HL-60/S4 (cell line): ENCODE results near the gene MORN1.

ENCODE experiments used
- in situ Hi-C: fragments of 300-500 bp; cut with MboI; formaldehyde crosslinking; loops from 2 replicates; pipeline ENCODE4 v1.14.3; 2022; ENCODE audit warnings: low sequenced_read_pairs

The MORN1 gene

GRCh38 chr1:2312160-2312514 lies 79.2 kb downstream of the MORN1 start:
- in situ Hi-C loops, result loop anchor here (10.0 kb wide), 1 partner anchor 87 kb away; the partner anchor contains the start of gene SKI

- in situ Hi-C loops, result loop anchor here (10.0 kb wide), 1 partner anchor 87 kb away; the partner anchor contains the start of gene SKI
Measured at GRCh38 chr1:2311184-2312032, 79.9 kb downstream of the MORN1 start.

- in situ Hi-C loops, result loop anchor here (10.0 kb wide), 1 partner anchor 86 kb away; the partner anchor contains the start of gene SKI
Measured at GRCh38 chr1:2310332-2311183, 80.8 kb downstream of the MORN1 start.

- in situ Hi-C loops, result no loop called here
Measured at GRCh38 chr1:2308844-2309243, 82.5 kb downstream of the MORN1 start.

- in situ Hi-C loops, result no loop called here
Measured at GRCh38 chr1:2307972-2308371, 83.4 kb downstream of the MORN1 start.

- in situ Hi-C loops, result no loop called here
Measured at GRCh38 chr1:2307064-2307605, 84.2 kb downstream of the MORN1 start.

- in situ Hi-C loops, result no loop called here
Measured at GRCh38 chr1:2306151-2306978, 85.0 kb downstream of the MORN1 start.

GRCh38 chr1:2304921-2305681 lies 86.3 kb downstream of the MORN1 start:
- in situ Hi-C loops, result no loop called here

- in situ Hi-C loops, result no loop called here
Measured at GRCh38 chr1:2304282-2304681, 87.1 kb downstream of the MORN1 start.

- in situ Hi-C loops, result no loop called here
Measured at GRCh38 chr1:2303781-2304180, 87.6 kb downstream of the MORN1 start.

- in situ Hi-C loops, result no loop called here
Measured at GRCh38 chr1:2303016-2303775, 88.2 kb downstream of the MORN1 start.

- in situ Hi-C loops, result no loop called here
Measured at GRCh38 chr1:2302292-2302925, 88.9 kb downstream of the MORN1 start.

GRCh38 chr1:2301607-2302291 lies 89.6 kb downstream of the MORN1 start:
- in situ Hi-C loops, result no loop called here

GRCh38 chr1:2300851-2301606 lies 90.3 kb downstream of the MORN1 start:
- in situ Hi-C loops, result no loop called here

GRCh38 chr1:2300004-2300771 lies 91.2 kb downstream of the MORN1 start:
- in situ Hi-C loops, result no loop called here

- in situ Hi-C loops, result no loop called here
Measured at GRCh38 chr1:2299131-2299627, 92.2 kb downstream of the MORN1 start.
